Purkinje cell (primary cell): ENCODE data around the gene TRRAP. TPM values are rescaled to one million over a fixed set of nuclear protein-coding genes. Genes with fewer than 3 reads are reported as not detected.

Experiments
- polyA plus RNA-seq: library from polyadenylated mRNA; unstranded; fragments of >200 nt; fragmentation: Nextera tagmentation; gene quantifications from 2 replicates; pipeline ENCODE4 v1.2.1, GENCODE V29; 2014

Gene TRRAP
- 2.4 and 3.3 TPM in 2 replicates for polyA plus RNA-seq

GRCh38 chr7:98878365-98879197 lies at the start of gene TRRAP:
TSS of gene TRRAP (plus strand) at chr7:98878532. CDS start at chr7:98881151, 2,619 bp downstream.

GRCh38 chr7:98869597-98870120 lies 8.7 kb upstream of the TRRAP start, which contains the start of gene TMEM130:
TSS of gene TMEM130 (minus strand) at chr7:98870014. CDS start at chr7:98869861, 153 bp downstream.

Other genes with a start within 250 kb of the TRRAP start
- 37.0 and 74.7 TPM in 2 replicates for gene TMEM130, start 8.5 kb upstream of the TRRAP start, polyA plus RNA-seq